GM21390 (cell line): ENCODE results near the gene ITK.
A peak's percentile ranks its signal among the peaks of the same experiment; 100 is the strongest.
"Not testable (repeated sequence)": the region's sequence is repeated elsewhere in the genome, so short reads cannot be mapped to it uniquely, and the experiment has no call there.

Experiments
- ATAC-seq: cut with Tn5 transposase; IDR thresholded peaks from one replicate; pipeline ENCODE4 v1.9.1; 2021; ENCODE audit not compliant: unreplicated experiment

The ITK gene

DNA sequence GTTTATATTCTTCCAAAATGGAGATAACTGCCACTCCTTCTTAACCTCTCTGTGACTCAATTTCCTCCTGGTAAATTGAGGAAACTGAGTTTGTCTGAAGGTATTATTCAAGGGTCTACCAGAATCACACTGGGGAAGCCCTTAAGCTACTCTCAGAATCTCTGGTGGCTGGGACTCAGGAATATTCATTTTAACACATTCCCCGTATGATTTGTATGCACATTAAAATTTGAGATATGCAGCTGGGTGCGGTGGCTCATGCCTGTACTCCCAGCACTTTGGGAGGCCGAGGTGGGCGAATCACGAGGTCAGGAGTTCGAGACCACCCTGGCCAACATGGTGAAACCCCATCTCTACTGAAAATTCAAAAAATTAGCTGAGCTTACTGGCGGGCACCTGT, 64.1 kb downstream of the ITK start:
- ATAC-seq = not testable (repeated sequence)

DNA sequence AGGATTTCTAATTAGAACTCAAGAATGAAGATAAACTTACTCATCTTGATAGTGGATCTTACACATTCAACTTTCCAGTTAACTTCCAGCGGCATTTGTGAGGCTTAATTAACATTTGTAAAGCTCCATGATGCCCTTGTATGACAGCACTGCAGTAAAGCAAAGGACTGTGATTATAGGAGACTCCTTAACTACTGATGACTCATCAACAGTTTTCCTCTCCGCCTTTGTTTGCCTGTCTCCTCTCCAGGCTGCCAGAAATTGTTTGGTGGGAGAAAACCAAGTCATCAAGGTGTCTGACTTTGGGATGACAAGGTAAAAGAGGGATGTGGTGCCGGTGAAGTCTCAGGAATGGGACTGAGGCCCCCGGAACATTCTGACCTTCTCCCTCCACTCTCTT, 64.8 kb downstream of the ITK start:
- ATAC-seq = no peak

DNA sequence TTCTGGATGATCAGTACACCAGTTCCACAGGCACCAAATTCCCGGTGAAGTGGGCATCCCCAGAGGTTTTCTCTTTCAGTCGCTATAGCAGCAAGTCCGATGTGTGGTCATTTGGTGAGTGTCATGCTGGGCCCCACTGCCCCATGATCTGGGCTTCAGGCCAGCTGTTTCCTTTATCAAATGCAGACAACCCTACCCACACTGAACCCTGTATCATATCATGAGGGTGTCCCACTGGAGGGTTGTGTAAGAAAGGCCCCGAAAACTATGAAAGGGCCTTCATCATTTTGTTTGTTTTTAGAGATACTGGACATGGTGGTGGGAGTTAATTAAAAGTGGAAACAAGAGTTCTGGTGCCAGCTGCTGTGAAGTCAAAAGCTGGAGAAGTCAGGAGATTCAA, 65.2 kb downstream of the ITK start:
- no peak for ATAC-seq

DNA sequence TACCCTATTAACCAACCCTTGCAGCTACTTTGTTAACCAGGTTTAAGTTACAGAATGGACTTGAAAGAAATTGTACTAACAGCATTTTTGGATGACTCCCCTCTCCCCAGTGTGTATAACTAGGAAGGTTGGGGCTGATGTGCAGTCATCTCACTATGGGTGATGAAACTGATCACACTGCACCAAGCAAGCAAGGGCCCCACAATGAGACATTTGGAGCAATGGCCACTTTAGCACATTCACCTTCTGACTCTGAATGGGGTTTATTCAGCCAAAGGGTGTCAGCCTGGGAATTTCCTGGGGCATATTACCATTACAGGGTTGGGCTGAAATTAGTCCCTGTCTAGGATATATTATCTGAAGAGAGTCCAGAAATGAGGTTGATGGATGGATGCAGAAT, 66.6 kb downstream of the ITK start:
- ATAC-seq = no peak

DNA sequence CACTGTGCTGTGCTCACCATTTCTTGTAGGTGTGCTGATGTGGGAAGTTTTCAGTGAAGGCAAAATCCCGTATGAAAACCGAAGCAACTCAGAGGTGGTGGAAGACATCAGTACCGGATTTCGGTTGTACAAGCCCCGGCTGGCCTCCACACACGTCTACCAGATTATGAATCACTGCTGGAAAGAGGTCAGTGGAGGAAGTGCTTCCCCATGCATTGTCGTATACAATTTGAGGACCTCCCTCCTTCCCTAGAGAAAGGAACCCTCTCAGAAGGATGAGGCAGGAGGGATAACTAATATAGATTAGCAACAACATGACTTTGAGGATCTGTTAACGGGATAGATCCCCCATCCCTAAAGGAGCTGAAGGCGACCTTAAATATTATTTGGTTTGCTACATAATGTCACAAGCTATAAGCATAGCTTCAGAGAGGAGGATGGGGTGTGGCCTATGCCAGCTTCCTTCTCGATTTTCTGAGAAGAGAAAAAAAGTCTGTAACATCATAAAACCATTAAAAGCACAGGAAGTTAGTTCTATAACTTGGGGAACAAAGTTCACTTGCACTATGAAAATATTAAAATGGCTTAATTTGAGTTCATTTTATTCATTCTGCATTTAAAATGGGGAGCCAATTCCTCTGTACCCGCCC, 68.3 kb downstream of the ITK start:
- ATAC-seq = no peak

DNA sequence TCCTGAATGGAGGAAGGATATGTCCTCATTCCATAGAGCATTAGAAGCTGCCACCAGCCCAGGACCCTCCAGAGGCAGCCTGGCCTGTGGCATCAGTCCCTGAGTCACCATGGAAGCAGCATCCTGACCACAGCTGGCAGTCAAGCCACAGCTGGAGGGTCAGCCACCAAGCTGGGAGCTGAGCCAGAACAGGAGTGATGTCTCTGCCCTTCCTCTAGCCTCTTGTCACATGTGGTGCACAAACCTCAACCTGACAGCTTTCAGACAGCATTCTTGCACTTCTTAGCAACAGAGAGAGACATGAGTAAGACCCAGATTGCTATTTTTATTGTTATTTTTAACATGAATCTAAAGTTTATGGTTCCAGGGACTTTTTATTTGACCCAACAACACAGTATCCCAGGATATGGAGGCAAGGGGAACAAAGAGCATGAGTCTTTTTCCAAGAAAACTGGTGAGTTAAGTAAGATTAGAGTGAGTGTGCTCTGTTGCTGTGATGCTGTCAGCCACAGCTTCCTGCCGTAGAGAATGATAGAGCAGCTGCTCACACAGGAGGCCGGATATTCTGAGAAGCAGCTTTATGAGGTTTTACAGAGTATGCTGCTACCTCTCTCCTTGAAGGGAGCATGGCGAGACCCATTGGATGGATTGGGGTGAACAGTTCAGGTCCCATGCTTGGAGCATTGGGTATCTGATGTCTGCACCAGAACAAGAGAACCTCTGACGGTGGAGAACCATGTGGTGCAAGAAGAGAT, 72.2 kb downstream of the ITK start:
- ATAC-seq = peak; percentile 95

DNA sequence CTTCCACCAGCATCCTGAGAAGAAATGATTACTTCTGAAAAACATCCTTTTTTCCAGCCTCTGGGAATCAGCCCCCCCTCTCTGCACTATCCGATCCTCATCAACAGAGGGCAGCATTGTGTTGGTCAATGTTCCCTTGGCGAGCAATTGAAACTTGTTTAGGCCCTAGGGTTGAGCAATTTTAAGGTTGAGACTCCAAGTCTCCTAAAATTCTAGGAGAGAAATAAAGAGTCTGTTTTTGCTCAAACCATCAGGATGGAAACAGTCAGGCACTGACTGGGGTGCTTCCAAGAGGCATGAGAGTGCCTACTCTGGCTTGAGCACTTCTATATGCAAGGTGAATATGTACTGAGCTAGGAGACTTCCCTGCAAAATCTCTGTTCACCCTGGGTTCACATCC, 72.9 kb downstream of the ITK start:
- ATAC-seq = peak; percentile 35

DNA sequence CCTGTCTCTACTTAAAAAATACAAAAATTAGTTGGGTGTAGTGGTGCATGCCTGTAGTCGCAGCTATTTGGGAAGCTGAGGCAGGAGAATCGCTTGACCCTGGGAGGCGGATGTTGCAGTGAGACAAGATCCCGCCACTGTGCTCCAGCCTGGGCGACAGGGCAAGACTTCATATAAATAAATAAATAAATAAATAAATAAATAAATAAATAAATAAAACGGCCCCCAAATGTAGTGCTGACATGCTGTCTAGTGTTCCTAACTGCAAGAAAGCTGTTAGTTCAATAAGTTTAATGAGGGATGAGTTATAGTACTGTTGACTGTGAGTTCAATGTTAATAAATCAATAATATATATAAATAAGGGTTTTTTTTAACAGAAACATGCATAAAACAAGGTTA, 77.8 kb downstream of the ITK start:
- no peak for ATAC-seq

DNA sequence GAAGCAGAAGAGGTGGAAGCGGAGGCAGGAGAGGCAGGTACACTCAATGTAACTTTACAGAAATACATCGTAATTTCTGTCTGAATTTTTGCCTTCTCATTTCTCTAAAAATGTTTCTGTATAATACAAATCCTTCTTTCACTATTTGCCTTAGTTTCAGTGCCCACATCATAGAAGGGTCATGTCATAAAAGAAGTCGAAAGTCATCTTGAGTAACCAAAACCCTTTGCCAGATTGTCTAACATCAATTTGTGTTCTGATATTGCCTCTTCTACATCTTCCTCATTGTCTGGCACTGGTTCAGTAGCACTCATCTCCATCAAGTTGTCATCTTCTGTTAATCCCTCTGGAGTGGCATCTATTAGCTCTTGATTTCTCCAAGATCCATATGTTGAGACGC, 79.1 kb downstream of the ITK start:
- ATAC-seq = no peak

DNA sequence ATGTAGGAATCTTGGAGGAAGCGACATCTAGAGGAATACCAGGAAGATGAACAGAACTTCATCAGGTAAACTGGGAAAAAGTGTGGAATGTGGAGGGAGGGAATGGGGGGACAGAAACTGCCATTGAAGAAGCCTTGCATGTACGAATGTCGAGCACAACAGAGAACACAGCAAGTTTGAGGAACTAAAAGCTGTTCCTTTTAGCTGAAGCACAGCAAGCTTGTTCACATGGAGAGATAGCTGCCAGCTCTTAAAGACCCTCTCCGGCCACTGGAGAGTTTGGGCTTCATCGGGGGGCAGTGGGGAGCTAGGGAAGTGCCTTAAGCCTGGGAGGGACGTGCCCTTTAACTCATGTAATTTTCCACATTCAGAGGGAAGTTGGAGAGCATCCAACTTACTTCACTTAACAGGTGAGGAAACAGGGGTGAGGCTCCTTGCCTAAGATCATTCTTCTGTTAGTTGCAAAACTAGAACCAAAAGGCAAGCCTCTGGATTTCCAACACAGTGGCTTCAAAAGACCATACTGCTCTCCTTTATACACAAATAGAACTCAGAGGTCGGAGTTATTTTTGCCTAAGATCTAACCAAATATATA, 83.0 kb downstream of the ITK start:
- no peak for ATAC-seq

DNA sequence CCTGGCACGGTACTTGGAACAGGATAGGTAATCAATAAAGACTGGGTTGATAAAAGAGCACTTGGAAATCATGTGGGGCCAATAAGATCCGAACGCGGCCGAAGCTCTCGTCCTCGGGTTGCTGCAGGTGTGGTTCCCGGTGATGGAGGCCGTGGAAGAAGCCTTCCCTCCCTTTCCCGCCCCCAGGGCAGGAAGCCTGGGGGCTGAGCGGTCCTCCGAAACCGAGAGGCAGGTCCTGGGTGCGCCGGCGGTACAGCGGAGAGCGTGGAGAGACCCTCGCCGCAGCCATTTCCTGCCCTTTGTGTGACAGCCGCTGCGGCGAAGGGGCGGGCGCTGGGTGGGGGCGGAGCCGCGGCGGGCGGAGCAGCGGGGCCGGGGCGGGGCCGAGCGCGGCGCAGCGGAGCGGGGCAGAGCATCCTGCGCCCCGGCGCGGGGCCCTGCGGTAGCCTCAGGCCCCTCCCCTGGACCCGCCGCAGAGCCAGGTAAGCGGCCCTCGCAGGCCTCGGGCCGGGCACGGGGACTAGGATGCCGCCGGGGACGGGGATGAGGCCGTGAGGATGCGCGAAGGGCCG, 85.2 kb downstream of the ITK start, which contains the start of gene CYFIP2:
CYFIP2 (plus strand) TSS at position 410 of the 572 bp plus-strand sequence. CDS start 19,239 bp downstream, outside the sequence.
- ATAC-seq = peak; percentile 86

DNA sequence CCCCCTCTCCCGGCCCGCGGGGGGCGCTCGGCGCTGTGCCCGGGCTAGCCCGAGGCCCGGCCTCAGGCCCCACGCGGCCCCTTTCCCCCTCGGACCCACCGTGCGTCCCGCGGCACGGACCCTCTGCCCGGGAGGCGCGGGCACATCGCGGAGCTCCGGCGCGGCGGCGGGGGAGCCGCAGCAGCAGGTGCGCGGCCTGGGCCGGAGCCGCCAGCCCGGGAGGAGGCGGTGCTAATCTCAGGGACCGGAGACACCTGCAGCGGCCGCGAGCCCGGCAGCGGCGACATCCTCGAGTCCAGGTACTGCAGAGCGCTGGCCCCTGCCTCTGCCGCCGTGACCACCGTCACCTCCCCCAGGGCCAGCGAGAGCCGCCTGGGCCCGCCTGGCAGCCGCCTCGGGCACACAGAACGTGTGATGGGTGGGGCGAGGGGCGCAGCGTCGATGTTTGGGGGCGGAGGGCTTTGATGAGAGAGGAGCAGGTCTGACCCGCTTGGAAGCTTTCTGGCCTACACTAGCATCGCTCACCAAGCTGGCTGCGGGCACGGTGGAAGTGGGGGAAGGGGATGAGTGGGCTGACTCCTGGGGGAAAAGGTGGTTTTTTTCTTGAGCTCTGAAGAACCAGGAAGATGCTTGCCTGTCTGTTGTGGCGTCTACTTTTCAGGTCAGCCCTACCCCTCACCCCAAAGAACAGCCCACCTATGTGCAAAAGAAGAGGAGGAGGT, 85.8 kb downstream of the ITK start:
- ATAC-seq = peak; percentile 51

DNA sequence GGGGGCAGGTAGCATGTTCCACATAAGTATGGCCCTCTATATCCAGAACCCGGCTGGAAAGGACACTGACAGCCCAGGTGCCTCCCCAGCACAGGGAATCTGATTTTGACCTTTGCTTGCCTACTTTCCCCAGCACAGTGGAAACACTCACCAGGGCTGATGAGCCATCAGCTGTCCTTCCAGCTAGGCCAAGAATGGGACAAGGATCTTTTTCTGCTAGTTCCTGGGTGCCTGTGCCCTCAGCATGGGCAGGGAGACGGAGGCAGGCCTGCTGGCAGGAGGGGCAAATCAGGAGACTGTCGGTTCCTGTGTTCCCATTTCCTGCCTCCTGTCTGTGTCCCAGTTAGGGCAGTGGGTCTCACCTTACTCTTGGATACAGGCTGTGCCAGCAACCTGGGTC, 86.4 kb downstream of the ITK start:
- no peak for ATAC-seq

DNA sequence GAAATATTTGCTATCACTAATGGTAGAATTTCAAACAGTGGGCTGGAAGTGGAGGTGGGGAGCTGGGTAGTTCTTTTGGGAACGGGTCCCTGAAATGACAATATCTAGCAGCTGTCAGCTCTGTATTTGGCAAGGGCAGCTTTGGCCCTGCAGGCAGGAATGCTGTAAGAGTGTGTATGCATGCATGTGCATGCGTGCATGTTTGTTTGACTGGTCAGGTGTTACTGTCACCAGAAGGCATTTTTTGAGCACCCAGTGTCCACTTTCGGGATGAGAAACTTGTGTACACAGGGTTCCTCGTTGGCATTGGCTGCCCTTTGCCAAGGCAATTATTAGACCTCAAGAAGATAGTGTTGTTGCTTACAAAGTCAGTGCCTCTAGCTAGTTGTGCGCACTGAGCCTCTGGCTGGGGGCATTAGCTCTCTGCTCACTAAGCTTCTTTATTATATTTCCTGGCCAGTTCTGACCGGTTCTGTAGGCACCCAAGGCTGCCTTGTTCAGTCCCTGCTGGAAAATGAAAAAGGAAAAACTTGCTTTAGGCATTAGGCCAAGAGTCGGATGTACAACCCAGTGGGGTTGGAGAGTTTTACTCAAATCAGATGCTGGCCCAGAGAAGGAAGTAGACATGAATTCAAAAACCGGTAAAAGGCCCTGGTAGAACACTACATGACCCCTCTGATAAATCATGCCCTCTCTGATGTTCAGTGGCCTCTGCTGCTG, 87.3 kb downstream of the ITK start:
- no peak for ATAC-seq

DNA sequence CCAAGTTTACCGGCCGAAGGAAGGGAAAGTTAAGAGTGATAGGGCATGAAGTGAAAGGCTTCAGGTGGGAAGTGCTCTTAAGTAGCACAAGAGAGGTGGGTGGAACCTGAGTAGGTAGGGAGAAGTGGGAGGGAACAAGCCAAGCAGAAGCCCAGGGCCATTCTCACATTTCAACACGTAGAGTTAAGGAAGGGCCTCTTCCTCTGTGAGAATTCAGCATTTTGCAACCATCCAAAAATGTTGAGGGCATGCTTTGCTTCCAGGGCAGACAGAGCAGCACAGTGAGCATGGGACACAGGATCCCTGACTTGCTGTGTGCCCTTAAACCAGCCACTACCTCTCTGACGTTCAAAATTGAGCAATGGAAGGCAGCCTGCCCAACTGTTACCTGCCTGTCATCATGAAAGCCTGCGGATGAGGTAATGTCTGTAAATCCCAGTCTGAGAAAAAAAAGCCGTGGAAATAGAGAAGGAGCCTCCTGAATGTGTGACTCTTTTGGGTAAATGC, 88.6 kb downstream of the ITK start:
- ATAC-seq = no peak

DNA sequence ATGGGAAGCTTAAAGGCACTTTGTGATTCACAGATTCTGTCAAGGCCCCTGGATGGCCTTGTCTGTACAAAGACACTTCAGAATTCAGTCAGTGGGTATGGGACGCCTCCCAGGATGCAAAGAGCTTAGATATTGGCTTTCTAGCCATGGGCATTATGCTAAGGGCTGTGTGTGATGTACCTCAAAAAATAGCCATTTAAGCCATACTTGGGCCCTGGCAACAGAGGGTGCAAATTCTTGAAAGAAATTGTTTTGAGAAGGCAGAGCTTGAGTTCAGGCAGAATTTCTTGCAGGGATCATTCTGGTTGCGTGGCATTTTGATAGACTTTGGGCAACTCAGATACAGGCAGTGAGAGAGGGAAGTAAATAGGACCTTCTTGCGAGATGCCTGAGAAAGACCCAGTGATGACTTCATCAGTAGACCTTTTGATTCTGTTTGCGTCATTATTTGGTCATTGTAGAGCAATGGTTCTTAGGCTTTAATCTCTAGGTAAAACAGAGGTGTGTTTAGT, 89.2 kb downstream of the ITK start:
- ATAC-seq = no peak

DNA sequence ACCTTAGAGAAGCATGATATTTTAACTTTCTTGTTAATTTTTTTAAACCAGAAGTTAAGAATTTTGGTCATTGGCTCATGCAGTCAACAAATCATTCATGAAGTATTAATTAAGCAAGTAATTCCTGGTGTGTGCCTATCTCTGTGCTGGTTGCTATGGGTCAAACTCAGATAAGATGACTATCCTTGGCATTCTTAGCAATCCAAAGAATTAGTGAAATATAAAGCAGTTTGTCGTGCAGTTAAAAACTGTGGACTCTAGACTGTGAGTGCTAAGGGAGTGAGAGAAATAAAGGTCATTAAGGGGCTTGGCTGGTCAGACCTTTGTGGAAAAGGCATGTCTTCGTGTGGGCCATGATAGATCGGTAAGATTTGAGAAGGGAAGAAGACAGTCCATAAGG, 90.1 kb downstream of the ITK start:
- ATAC-seq = no peak

DNA sequence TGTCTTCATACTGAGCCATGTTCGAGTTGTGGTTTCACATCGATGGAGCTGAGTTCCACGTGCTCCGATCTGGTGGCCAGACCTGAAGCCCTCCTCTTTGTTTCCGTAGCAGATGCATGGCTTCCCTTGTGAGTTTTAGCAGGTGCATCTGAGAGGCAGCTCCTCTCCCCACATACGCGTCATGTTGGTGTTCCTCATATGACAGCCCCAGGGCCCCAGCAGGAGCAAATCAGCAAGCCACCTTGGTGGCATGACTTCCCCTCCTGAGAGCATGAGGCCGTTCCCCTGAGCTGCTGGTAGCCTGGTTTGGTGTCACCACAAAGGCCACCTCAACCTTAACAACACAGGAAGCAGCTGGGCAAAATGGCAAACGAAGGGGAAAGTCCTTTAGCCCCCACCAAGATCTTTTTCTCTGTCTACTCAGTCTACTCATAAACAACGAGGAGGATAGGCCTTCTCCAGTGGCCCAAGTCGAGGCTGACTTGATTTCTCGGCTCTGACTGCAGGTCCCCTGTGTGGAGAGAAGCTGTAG, 91.2 kb downstream of the ITK start:
- ATAC-seq = peak; percentile 85

DNA sequence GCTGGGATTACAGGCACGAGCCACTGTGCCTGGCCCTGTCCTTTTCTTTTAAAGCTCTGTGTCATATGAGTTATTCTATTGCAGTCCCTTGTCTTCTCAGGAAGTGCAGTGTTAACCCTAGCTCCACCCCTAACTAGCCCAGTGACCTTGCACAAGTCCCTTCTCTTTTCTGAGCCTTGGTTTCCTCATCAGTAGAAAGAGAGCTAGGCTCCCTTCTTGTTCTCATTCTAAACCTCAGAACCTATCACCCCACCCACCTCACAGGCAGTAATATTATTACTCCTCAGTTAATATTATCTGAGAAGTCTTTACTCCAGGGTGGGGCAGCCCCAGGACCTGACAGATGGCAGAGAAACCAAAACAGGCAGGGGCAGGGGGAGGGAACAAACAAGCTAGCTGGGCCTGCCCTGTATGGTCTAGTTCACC, 92.5 kb downstream of the ITK start:
- peak; percentile 47 for ATAC-seq

DNA sequence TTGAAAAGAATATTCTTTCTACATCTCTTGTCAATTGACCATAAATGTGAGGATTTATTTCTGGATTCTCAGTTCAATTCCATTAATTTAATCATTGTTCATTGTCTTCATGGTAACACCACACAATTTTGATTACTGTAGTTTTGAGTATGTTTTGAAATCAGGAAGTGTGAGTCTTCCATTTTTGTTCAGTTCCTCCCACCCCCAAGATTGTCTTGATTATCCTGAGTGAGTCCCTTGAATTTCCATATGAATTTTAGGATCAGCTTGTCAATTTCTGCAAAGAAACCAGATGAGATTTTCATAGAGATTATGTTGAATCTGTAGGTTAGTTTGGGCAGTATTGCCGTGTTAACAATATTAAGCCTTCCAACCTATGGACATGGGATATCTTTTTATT, 94.8 kb downstream of the ITK start:
- ATAC-seq = no peak
